Measurements from ENCODE around the gene BABAM2.

GRCh38 chr2:28135324-28135723 lies 244.8 kb downstream of the BABAM2 start:
- TF ChIP-seq CTCF (IDR thresholded peaks at IDR 0.05; ENCODE audit: low read depth, low read length) = no peak
- TF ChIP-seq POLR2A (IDR thresholded peaks at IDR 0.05; ENCODE audit: extremely low read depth, insufficient read length) = no peak
- no peak for TF ChIP-seq MAX (IDR thresholded peaks at IDR 0.05; ENCODE audit: low read depth, low read length)
- no peak for TF ChIP-seq MYC (IDR thresholded peaks at IDR 0.05; ENCODE audit: low read depth, low read length)
